Peyer's patch (tissue), 4 donors: ENCODE measurements around the gene C19orf12.
"Not testable (repeated sequence)": the region's sequence is repeated elsewhere in the genome, so short reads cannot be mapped to it uniquely, and the experiment has no call there.

ENCODE experiments used
- POLR2A ChIP-seq, 2 donors: fragments of 450-650 bp; IDR thresholded peaks; one replicate each; pipeline ENCODE4 v1.5.1; 2017; ENCODE audit warnings: antibody characterized with exemption in 2 of 2, mild to moderate bottlenecking in 2 of 2, moderate library complexity in 2 of 2
- TF ChIP-seq, protein P1 (sequence below), 6 experiments: fragments of 450-650 bp in 4 of 6; fragments of 200-600 bp in 2 of 6; sonication (generic) in 1 of 6; IDR thresholded peaks; one replicate each; pipeline ENCODE4 v1.5.1; 2017 to 2019; ENCODE audit warnings: antibody characterized with exemption in 6 of 6, mild to moderate bottlenecking in 3 of 6, moderate library complexity in 1 of 6

DNA sequence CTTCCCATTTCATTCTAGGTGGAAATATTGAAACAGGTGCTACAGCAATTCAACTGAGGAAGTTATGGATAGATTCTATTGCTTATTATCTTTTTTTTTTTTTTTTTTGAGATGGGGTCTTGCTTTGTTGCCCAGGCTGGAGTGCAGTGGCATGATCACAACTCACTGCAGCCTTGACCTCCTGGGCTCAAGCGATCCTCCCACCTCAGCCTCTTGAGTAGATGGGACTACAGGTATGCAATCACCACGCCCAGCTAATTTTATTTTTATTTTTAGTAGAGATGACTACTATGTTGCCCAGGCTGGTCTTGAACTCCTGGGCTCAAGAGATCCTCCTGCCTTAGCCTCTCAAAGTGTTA lies 5.6 kb downstream of the C19orf12 start:
- TF ChIP-seq, protein P1, sequence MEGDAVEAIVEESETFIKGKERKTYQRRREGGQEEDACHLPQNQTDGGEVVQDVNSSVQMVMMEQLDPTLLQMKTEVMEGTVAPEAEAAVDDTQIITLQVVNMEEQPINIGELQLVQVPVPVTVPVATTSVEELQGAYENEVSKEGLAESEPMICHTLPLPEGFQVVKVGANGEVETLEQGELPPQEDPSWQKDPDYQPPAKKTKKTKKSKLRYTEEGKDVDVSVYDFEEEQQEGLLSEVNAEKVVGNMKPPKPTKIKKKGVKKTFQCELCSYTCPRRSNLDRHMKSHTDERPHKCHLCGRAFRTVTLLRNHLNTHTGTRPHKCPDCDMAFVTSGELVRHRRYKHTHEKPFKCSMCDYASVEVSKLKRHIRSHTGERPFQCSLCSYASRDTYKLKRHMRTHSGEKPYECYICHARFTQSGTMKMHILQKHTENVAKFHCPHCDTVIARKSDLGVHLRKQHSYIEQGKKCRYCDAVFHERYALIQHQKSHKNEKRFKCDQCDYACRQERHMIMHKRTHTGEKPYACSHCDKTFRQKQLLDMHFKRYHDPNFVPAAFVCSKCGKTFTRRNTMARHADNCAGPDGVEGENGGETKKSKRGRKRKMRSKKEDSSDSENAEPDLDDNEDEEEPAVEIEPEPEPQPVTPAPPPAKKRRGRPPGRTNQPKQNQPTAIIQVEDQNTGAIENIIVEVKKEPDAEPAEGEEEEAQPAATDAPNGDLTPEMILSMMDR (IDR thresholded peaks at IDR 0.05), result not testable (repeated sequence)
- TF ChIP-seq POLR2A (IDR thresholded peaks at IDR 0.05), result not testable (repeated sequence)
